Measurements from ENCODE around the gene RFPL1. TPM values are rescaled to one million over a fixed set of nuclear protein-coding genes. Genes with fewer than 3 reads are reported as not detected.
"Not testable (repeated sequence)": the region's sequence is repeated elsewhere in the genome, so short reads cannot be mapped to it uniquely, and the experiment has no call there.

RFPL1 gene
- polyA plus RNA-seq (2012; ENCODE audit: insufficient read length, low read depth), result not detected

DNA sequence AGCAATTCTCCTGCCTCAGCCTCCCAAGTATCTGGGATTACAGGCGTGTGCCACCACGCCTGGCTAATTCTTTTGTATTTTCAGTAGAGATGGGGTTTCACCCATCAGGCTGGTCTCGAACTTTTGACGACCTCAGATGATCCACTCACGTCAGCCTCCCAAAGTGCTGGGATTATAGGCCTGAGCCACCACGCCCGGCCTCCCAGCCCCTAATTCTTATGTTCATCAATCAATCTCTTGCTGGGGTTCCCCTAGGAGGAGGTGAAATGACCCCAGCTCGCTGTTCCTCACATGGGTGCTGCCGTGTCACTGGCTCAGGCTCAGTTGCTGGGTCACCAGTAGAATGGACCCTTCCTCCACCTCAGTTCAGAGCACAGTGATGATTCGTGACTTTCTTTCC lies at the start of gene RFPL1:
Gene RFPL1 (plus strand): TSS at position 301 of the 400 bp plus-strand sequence.
- TF ChIP-seq REST (IDR thresholded peaks at IDR 0.05; ENCODE audit: insufficient read depth in 1 of 2, low read depth in 2 of 2, low read length in 2 of 2); POLR2AphosphoS5 (IDR thresholded peaks at IDR 0.05; ENCODE audit: low read depth, low read length); FOXP2 (optimal IDR thresholded peaks at IDR 0.05; ENCODE audit: borderline replicate concordance, extremely low read depth, extremely low read length, insufficient read depth): not testable (repeated sequence)

DNA sequence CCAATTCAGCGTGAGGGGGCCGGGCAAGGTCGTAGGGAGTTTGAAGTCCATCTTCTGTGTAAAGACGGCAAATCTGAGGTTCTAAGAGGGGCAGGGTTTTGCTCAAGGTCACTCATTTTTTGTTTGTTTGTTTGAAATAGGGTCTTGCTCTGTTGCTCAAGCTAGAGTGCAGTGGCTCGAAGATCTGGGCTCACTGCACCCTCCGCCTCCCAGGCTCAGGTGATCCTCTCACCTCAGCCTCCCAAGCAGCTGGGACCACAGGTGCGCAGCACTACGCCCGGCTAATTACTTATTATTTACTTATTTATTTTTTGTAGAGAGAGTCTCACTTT lies 49.7 kb upstream of the RFPL1 start:
- TF ChIP-seq SIN3A (IDR thresholded peaks at IDR 0.05; ENCODE audit: borderline replicate concordance, insufficient read depth, low read length) (no peak), REST (IDR thresholded peaks at IDR 0.05; ENCODE audit: insufficient read depth in 1 of 2, low read depth in 2 of 2, low read length in 2 of 2) (no peak), FOXP2 (optimal IDR thresholded peaks at IDR 0.05; ENCODE audit: borderline replicate concordance, extremely low read depth, extremely low read length, insufficient read depth) (no peak), POLR2AphosphoS5 (IDR thresholded peaks at IDR 0.05; ENCODE audit: low read depth, low read length) (no peak), TAF1 (IDR thresholded peaks at IDR 0.05; ENCODE audit: borderline replicate concordance, insufficient read depth, low read length) (no peak)

GRCh38 chr22:29390270-29390669 lies 48.1 kb upstream of the RFPL1 start:
- no peak for TF ChIP-seq POLR2AphosphoS5 (IDR thresholded peaks at IDR 0.05; ENCODE audit: low read depth, low read length)
- no peak for TF ChIP-seq TAF1 (IDR thresholded peaks at IDR 0.05; ENCODE audit: borderline replicate concordance, insufficient read depth, low read length)
- TF ChIP-seq REST (IDR thresholded peaks at IDR 0.05; ENCODE audit: insufficient read depth in 1 of 2, low read depth in 2 of 2, low read length in 2 of 2), result no peak
- TF ChIP-seq SIN3A (IDR thresholded peaks at IDR 0.05; ENCODE audit: borderline replicate concordance, insufficient read depth, low read length), result no peak
- TF ChIP-seq FOXP2 (optimal IDR thresholded peaks at IDR 0.05; ENCODE audit: borderline replicate concordance, extremely low read depth, extremely low read length, insufficient read depth), result no peak

GRCh38 chr22:29391546-29391945 lies 46.8 kb upstream of the RFPL1 start:
- TF ChIP-seq REST (IDR thresholded peaks at IDR 0.05; ENCODE audit: insufficient read depth in 1 of 2, low read depth in 2 of 2, low read length in 2 of 2), result no peak
- TF ChIP-seq TAF1 (IDR thresholded peaks at IDR 0.05; ENCODE audit: borderline replicate concordance, insufficient read depth, low read length), result no peak
- no peak for TF ChIP-seq FOXP2 (optimal IDR thresholded peaks at IDR 0.05; ENCODE audit: borderline replicate concordance, extremely low read depth, extremely low read length, insufficient read depth)
- TF ChIP-seq SIN3A (IDR thresholded peaks at IDR 0.05; ENCODE audit: borderline replicate concordance, insufficient read depth, low read length), result no peak
- TF ChIP-seq POLR2AphosphoS5 (IDR thresholded peaks at IDR 0.05; ENCODE audit: low read depth, low read length), result no peak

DNA sequence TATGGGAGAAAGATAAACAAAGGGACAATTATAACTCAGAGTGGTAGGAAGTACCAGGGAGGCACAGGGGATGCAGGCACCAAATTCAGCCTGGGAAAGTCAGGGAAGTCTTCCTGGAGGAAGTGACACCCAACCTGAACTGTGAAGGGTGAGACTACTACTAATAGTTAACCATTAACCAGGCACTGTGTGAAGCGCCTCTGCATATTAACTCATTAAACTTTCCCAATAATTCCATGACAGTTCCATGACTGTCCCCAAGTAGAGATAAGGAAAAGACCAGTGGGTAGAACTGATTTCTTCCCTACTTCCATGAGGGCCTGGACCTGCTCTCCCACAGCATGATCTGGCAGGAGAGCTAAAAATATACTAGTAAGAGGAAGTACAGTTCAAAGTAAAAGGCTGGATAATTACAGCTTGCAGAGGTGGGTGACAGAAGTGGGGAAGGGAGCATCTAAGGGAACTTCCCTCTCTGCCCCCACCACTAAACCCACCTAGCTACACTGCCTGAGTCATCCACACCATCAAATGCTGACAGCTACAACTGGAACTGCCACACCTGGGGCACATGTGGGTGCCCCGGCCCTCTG lies 45.3 kb upstream of the RFPL1 start:
- TF ChIP-seq FOXP2 (optimal IDR thresholded peaks at IDR 0.05; ENCODE audit: borderline replicate concordance, extremely low read depth, extremely low read length, insufficient read depth), result no peak
- TF ChIP-seq TAF1 (IDR thresholded peaks at IDR 0.05; ENCODE audit: borderline replicate concordance, insufficient read depth, low read length), result no peak
- no peak for TF ChIP-seq POLR2AphosphoS5 (IDR thresholded peaks at IDR 0.05; ENCODE audit: low read depth, low read length)
- no peak for TF ChIP-seq SIN3A (IDR thresholded peaks at IDR 0.05; ENCODE audit: borderline replicate concordance, insufficient read depth, low read length)
- no peak for TF ChIP-seq REST (IDR thresholded peaks at IDR 0.05; ENCODE audit: insufficient read depth in 1 of 2, low read depth in 2 of 2, low read length in 2 of 2)

Measured in PFSK-1 (cell line).